Body of pancreas (tissue), 4 donors: ENCODE results near the gene MARCO. TPM values are rescaled to one million over a fixed set of nuclear protein-coding genes. Genes with fewer than 3 reads are reported as not detected.

Source experiments
- ATAC-seq: fragments of 150-250 bp; one replicate; pipeline ENCODE4 v1.9.1; 2016
- DNase-seq, 4 donors: peaks; one replicate each; pipeline ENCODE4 v3.0.0-alpha.2; 2019
- H3K27ac ChIP-seq, 4 donors: fragments of 200-600 bp; sonication (generic); 1 replicate in 3 of 4; 2 replicates in 1 of 4; pipeline versions ENCODE4 v1.5.1 to v1.6.1; 2016 to 2019; ENCODE audit warnings: mild to moderate bottlenecking in 1 of 4, mixed read lengths in 1 of 4, moderate library complexity in 1 of 4
- H3K27me3 ChIP-seq, 2 donors: fragments of 200-600 bp; sonication (generic); one replicate each; pipeline ENCODE4 v1.6.0; 2016; ENCODE audit warnings: mild to moderate bottlenecking in 1 of 2
- H3K36me3 ChIP-seq, 2 donors: fragments of 200-600 bp; sonication (generic); replicated peaks in 1 of 2; 2 replicates each; pipeline ENCODE4 v1.5.1; 2016; ENCODE audit warnings: low read depth in 2 of 2; ENCODE audit not compliant: insufficient read depth in 1 of 2
- H3K4me1 ChIP-seq: fragments of 200-600 bp; sonication (generic); one replicate; pipeline ENCODE4 v1.6.0; 2016
- H3K4me3 ChIP-seq, 2 donors: fragments of 200-600 bp; sonication (generic); 1 replicate in 1 of 2; 2 replicates in 1 of 2; pipeline ENCODE4 v1.5.1; 2016 to 2019
- H3K9me3 ChIP-seq, 3 donors: fragments of 200-600 bp; sonication (generic); 1 replicate in 2 of 3; 2 replicates in 1 of 3; pipeline ENCODE4 v1.5.1; 2016
- POLR2A ChIP-seq, 3 donors: fragments of 450-650 bp; IDR thresholded peaks; one replicate each; pipeline ENCODE4 v1.6.1; 2016; ENCODE audit warnings: antibody characterized with exemption in 3 of 3, mild to moderate bottlenecking in 2 of 3
- WGBS, 2 donors: methylation state at CpG; one replicate each; pipeline ENCODE4 v1.1.5; 2017; 5-methylcytosine and 5-hydroxymethylcytosine counted together
- intact Hi-C: fragments of 100-400 bp; cut with DNase I; formaldehyde crosslinking; loops from one replicate; pipeline ENCODE4 v1.15.1; 2023
- total RNA-seq, 2 donors: library from RNA; depleted of rRNA; stranded (reverse); fragments of >200 nt; gene quantifications; one replicate each; pipeline ENCODE4 v1.1.0, GENCODE V29; 2016
- TF ChIP-seq, protein P1 (sequence below), 7 experiments: fragments of 450-650 bp in 4 of 7; fragments of 200-600 bp in 3 of 7; sonication (generic) in 3 of 7; IDR thresholded peaks; one replicate each; pipeline ENCODE4 v1.5.1; 2016 to 2019; ENCODE audit warnings: antibody characterized with exemption in 7 of 7

Gene MARCO
- total RNA-seq, 2 donors from 2014 or later: 1.0 TPM; not detected in 1

DNA sequence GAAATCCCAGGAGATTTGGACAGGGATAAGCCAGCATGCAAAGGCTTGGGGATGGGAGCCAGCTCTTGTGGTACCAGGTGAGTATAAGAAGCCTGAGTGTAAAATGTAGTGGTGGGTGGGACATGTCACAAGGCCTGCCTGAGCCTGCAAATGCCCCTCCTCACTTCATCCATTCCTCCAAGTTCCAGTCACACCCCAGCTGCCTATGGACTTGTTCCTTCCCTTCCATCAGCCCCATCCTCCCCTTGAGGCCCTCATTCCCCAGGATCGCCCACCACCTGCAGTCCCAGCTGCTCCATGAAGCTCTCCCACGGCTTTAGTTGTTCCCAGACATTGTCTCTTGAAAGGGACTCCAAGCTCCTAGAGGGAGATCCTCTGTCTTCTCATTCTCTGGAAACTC, 81.5 kb downstream of the MARCO start:
- DNase-seq (no peak), ATAC-seq (no peak)
- H3K36me3 ChIP-seq: no peaks in the 10 kb centered on the region
- no peak overlapping the region for H3K4me3 ChIP-seq
- no peak overlapping the region for H3K27ac ChIP-seq
- intact Hi-C loops: no loop called here
- 71 to 72% methylated on average over 2 of the region's 2 CpGs for WGBS, 2 donors
- H3K4me1 ChIP-seq: no peaks in the 10 kb centered on the region
- H3K27me3 ChIP-seq: peaks cover 0 to 6% of the 10 kb centered on the region in 2 donors
- no peak for TF ChIP-seq POLR2A (IDR thresholded peaks at IDR 0.05)
- TF ChIP-seq, protein P1, sequence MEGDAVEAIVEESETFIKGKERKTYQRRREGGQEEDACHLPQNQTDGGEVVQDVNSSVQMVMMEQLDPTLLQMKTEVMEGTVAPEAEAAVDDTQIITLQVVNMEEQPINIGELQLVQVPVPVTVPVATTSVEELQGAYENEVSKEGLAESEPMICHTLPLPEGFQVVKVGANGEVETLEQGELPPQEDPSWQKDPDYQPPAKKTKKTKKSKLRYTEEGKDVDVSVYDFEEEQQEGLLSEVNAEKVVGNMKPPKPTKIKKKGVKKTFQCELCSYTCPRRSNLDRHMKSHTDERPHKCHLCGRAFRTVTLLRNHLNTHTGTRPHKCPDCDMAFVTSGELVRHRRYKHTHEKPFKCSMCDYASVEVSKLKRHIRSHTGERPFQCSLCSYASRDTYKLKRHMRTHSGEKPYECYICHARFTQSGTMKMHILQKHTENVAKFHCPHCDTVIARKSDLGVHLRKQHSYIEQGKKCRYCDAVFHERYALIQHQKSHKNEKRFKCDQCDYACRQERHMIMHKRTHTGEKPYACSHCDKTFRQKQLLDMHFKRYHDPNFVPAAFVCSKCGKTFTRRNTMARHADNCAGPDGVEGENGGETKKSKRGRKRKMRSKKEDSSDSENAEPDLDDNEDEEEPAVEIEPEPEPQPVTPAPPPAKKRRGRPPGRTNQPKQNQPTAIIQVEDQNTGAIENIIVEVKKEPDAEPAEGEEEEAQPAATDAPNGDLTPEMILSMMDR (IDR thresholded peaks at IDR 0.05): no peak
- no peaks in the 10 kb centered on the region for H3K9me3 ChIP-seq

DNA sequence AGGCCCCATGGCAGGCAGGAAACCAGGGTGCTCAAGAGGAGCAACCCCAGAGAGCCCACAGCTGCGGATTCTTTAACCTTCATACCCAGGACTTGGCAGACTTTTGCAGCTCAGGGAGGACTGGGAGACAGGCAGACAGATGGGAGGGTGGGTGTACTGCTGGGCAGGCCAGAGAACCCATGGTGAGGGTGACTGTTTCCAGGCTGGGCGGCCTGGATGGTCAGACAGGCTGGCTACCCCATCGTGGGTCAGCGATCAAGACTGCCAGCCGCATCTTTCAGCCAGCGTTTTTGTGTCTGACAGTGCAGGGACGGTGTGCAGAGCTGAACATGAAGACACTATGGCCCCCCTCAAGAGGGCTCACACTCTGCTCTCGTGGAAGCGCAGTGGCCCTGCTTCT, 82.2 kb downstream of the MARCO start:
- H3K4me3 ChIP-seq: no peak overlapping the region
- TF ChIP-seq, protein P1 (IDR thresholded peaks at IDR 0.05): no peak
- TF ChIP-seq POLR2A (IDR thresholded peaks at IDR 0.05): no peak
- WGBS, 2 donors: 69 to 94% methylated on average over 3 to 9 of the region's 9 CpGs
- ATAC-seq (no peak), DNase-seq (no peak)
- no peak overlapping the region for H3K27ac ChIP-seq
- H3K4me1 ChIP-seq: no peaks in the 10 kb centered on the region
- no peaks in the 10 kb centered on the region for H3K27me3 ChIP-seq
- H3K36me3 ChIP-seq: no peaks in the 10 kb centered on the region
- intact Hi-C loops: no loop called here
- no peaks in the 10 kb centered on the region for H3K9me3 ChIP-seq

DNA sequence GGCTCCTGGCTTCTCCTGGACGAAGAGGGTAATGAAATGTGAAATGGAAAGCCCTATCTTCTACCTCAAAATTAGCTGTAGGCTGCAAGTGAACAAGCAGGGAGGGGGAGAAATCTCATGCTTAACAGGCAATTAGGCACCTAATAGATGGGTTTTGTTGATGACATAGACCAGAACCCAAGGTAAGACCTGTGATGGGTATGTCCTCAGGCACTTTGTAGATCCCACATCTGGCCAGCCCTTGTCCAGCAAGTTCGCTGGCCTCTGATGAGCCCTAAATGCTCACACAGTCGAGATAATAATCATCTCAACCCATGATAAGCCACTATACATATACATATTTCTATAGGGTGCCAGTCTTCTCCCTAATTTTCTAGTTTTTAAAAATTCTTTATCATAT, 82.6 kb downstream of the MARCO start:
- no peak for TF ChIP-seq POLR2A (IDR thresholded peaks at IDR 0.05)
- TF ChIP-seq, protein P1 (IDR thresholded peaks at IDR 0.05): no peak
- WGBS, 2 donors: 48 to 61% methylated on average over 3 of the region's 3 CpGs
- Histone ChIP-seq H3K4me3 (no peak overlapping the region), H3K27me3 (no peaks in the 10 kb centered on the region), H3K27ac (no peak overlapping the region), H3K4me1 (no peaks in the 10 kb centered on the region), H3K36me3 (no peaks in the 10 kb centered on the region), H3K9me3 (no peaks in the 10 kb centered on the region)
- ATAC-seq (no peak), DNase-seq (no peak)
- intact Hi-C loops: no loop called here

DNA sequence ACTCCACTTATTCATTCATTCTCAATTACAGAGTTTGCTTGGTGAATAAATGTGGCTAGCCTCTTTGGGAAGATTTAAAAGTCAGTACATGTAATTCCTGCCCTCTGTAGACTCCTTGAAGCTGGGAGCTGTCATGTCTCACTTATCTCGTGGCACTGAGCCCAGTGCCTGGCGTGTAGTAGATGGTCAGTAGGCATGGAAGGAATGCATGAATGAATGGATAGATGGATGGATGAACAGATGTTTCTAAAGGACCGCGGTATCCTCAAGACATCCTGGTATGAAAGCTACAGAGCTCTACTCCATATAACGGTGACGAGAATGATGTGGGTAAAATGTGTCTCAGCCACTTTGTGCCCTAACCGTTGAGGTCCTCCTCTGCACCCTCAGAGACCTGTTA, 83.0 kb downstream of the MARCO start:
- DNase-seq (no peak), ATAC-seq (no peak)
- H3K4me3 ChIP-seq: no peak overlapping the region
- no peaks in the 10 kb centered on the region for H3K36me3 ChIP-seq
- no peaks in the 10 kb centered on the region for H3K4me1 ChIP-seq
- TF ChIP-seq POLR2A (IDR thresholded peaks at IDR 0.05): no peak
- TF ChIP-seq, protein P1 (IDR thresholded peaks at IDR 0.05): no peak
- intact Hi-C loops: no loop called here
- H3K27ac ChIP-seq: no peak overlapping the region
- no peaks in the 10 kb centered on the region for H3K27me3 ChIP-seq
- 63% methylated on average over 7 of the region's 7 CpGs for WGBS, 2 donors
- H3K9me3 ChIP-seq: no peaks in the 10 kb centered on the region

DNA sequence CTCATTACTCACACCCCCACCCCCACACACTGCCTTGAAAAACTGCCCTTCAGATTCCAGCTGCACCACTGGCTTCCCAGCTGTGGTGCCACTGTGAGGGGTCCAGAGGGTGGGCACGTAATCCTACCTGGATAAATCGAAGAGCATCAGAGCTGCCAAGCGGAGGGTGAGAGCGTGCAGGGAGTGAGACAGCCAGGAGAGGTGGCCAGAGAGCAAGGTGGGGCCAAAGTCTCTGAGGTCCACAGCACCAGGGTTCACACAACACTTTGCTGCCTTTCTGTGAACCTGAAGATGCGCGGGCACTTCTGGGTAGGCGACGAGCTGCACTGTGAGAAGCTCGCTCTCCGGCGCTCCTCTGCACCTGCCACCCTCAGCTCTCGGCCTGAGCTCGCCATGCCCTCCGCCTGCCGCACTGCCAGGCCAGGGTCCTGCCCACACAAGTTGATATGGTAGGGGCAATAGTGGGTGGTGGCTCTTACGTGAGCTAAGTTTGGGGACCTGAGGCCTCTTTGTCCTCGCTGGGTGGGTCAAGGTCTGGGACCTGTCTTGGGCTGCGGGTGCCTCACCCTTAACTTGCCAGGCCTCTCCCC, 83.9 kb downstream of the MARCO start:
- Histone ChIP-seq H3K4me3 (no peak overlapping the region), H3K4me1 (no peaks in the 10 kb centered on the region), H3K36me3 (no peaks in the 10 kb centered on the region), H3K27me3 (no peaks in the 10 kb centered on the region), H3K27ac (no peak overlapping the region), H3K9me3 (no peaks in the 10 kb centered on the region)
- ATAC-seq (no peak), DNase-seq (no peak)
- intact Hi-C loops: no loop called here
- 80 to 83% methylated on average over 18 of the region's 18 CpGs for WGBS, 2 donors
- TF ChIP-seq, protein P1 (IDR thresholded peaks at IDR 0.05): no peak
- no peak for TF ChIP-seq POLR2A (IDR thresholded peaks at IDR 0.05)
